Esophagus squamous epithelium (tissue), 5 donors: ENCODE data around the gene IL17RB. TPM values are rescaled to one million over a fixed set of nuclear protein-coding genes. Genes with fewer than 3 reads are reported as not detected.

Experiments
- DNase-seq: peaks from one replicate; lab custom pipeline; 2025; lab: John Stamatoyannopoulos, UW
- H3K27ac ChIP-seq, 4 donors: fragments of 200-600 bp; sonication (generic); one replicate each; pipeline ENCODE4 v1.5.1; 2016 to 2019; ENCODE audit warnings: mild to moderate bottlenecking in 1 of 4
- H3K27me3 ChIP-seq, 4 donors: fragments of 200-600 bp; sonication (generic); 1 replicate in 3 of 4; 2 replicates in 1 of 4; pipeline versions ENCODE4 v1.5.1 to v1.6.0; 2017 to 2021; ENCODE audit warnings: antibody characterized with exemption in 1 of 4
- H3K36me3 ChIP-seq, 3 donors: fragments of 200-600 bp; sonication (generic); one replicate each; pipeline ENCODE4 v1.5.1; 2016 to 2019
- H3K4me1 ChIP-seq, 3 donors: fragments of 200-600 bp; sonication (generic); one replicate each; pipeline ENCODE4 v1.5.1; 2017 to 2019
- H3K4me3 ChIP-seq, 4 donors: fragments of 200-600 bp; sonication (generic); 1 replicate in 3 of 4; 2 replicates in 1 of 4; pipeline ENCODE4 v1.5.1; 2016 to 2019; ENCODE audit warnings: mild to moderate bottlenecking in 2 of 4, moderate library complexity in 1 of 4
- H3K9me3 ChIP-seq, 3 donors: fragments of 200-600 bp; sonication (generic); one replicate each; pipeline ENCODE4 v1.5.1; 2016 to 2019
- POLR2A ChIP-seq, 4 donors: fragments of 450-650 bp; IDR thresholded peaks; one replicate each; pipeline ENCODE4 v1.6.1; 2017; ENCODE audit warnings: antibody characterized with exemption in 4 of 4, mild to moderate bottlenecking in 4 of 4, moderate library complexity in 3 of 4
- WGBS, 2 donors: methylation state at CpG; one replicate each; pipeline ENCODE4 v1.1.5; 2018; 5-methylcytosine and 5-hydroxymethylcytosine counted together
- intact Hi-C: fragments of 100-400 bp; cut with DNase I; formaldehyde crosslinking; loops from one replicate; pipeline ENCODE4 v1.15.0; 2022
- total RNA-seq, 4 donors: library from RNA; depleted of rRNA; stranded (reverse); fragments of >200 nt; gene quantifications; one replicate each; pipeline ENCODE4 v1.1.0, GENCODE V29; 2016
- TF ChIP-seq, protein P1 (sequence below), 6 experiments: fragments of 450-650 bp in 4 of 6; fragments of 200-600 bp in 2 of 6; sonication (generic) in 2 of 6; IDR thresholded peaks; one replicate each; pipeline ENCODE4 v1.5.1; 2016 to 2019; ENCODE audit warnings: antibody characterized with exemption in 6 of 6, mild to moderate bottlenecking in 4 of 6, moderate library complexity in 4 of 6
- donor health status: DM: yes; HTN: yes; CAD: no.

The IL17RB gene
- total RNA-seq, 4 donors from 2014 or later = 0.23 to 0.66 (median 0.52) TPM

DNA sequence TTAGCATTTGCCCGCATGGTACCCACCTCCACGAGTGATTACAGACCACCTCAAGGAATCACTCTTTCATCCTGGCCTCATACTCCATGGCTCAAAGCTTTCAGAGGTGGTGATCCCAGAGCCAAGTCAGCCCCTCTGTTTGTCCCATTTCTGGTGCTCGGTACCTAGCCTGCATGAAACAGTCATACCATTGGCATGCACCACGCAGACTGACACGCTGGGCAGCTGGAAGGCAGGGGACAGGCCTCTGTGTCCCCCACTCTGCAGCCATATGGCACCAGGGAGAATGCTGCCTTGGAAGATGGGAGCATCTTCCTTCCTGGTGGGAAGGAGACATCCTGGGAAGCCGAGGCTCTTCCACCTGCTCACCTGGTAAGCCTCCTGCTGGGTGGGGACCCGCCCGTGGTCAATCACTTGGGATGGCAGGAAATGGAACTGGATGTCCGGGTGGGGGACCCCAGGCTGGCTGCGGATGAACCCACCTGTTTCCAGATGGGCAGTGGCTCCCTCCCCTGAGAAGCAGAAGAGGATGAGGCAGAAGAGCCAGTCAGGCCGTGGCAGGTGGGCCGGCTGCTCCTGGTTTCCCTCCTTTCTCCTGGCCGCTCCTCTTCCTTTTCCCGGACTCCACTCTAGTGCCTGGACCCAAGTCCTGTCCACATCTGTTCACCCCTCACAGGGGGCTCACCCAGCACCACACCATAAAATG, 27.1 kb upstream of the IL17RB start:
- Histone ChIP-seq H3K4me1 (peaks cover 0 to 3% (median 0%) of the 10 kb centered on the region in 3 donors), H3K36me3 (no peaks in the 10 kb centered on the region), H3K27me3 (peaks cover 0 to 24% (median 0%) of the 10 kb centered on the region in 4 donors), H3K9me3 (no peaks in the 10 kb centered on the region), H3K27ac (no peak overlapping the region), H3K4me3 (no peak overlapping the region)
- 89 to 100% methylated on average over 2 to 9 of the region's 14 CpGs for WGBS, 2 donors
- intact Hi-C loops = no loop called here
- TF ChIP-seq POLR2A (IDR thresholded peaks at IDR 0.05) = no peak
- TF ChIP-seq, protein P1, sequence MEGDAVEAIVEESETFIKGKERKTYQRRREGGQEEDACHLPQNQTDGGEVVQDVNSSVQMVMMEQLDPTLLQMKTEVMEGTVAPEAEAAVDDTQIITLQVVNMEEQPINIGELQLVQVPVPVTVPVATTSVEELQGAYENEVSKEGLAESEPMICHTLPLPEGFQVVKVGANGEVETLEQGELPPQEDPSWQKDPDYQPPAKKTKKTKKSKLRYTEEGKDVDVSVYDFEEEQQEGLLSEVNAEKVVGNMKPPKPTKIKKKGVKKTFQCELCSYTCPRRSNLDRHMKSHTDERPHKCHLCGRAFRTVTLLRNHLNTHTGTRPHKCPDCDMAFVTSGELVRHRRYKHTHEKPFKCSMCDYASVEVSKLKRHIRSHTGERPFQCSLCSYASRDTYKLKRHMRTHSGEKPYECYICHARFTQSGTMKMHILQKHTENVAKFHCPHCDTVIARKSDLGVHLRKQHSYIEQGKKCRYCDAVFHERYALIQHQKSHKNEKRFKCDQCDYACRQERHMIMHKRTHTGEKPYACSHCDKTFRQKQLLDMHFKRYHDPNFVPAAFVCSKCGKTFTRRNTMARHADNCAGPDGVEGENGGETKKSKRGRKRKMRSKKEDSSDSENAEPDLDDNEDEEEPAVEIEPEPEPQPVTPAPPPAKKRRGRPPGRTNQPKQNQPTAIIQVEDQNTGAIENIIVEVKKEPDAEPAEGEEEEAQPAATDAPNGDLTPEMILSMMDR (IDR thresholded peaks at IDR 0.05) = no peak
- no peak for DNase-seq

- Histone ChIP-seq H3K36me3 (no peaks in the 10 kb centered on the region), H3K27me3 (peaks cover 0 to 28% (median 0%) of the 10 kb centered on the region in 4 donors), H3K4me3 (no peak overlapping the region), H3K9me3 (no peaks in the 10 kb centered on the region), H3K4me1 (peaks cover 0 to 3% (median 0%) of the 10 kb centered on the region in 3 donors), H3K27ac (no peak overlapping the region)
- no peak for TF ChIP-seq POLR2A (IDR thresholded peaks at IDR 0.05)
- TF ChIP-seq, protein P1 (IDR thresholded peaks at IDR 0.05) = no peak
- no peak for DNase-seq
- intact Hi-C loops = no loop called here
- WGBS, 2 donors = 79 to 82% methylated on average over 4 to 5 of the region's 5 CpGs
Measured at GRCh38 chr3:53820084-53820483, 26.3 kb upstream of the IL17RB start.

- no peak for DNase-seq
Measured at GRCh38 chr3:53820756-53821580, 25.4 kb upstream of the IL17RB start.

GRCh38 chr3:53821631-53822121, 24.7 kb upstream of the IL17RB start:
- H3K36me3 ChIP-seq = no peaks in the 10 kb centered on the region
- WGBS, 2 donors = 41 to 74% methylated on average over 2 to 3 of the region's 5 CpGs
- TF ChIP-seq, protein P1 (IDR thresholded peaks at IDR 0.05) = peak in 1 of 6 experiments; percentile 17
- no peak for TF ChIP-seq POLR2A (IDR thresholded peaks at IDR 0.05)
- intact Hi-C loops = no loop called here
- H3K27me3 ChIP-seq = peaks cover 0 to 28% (median 0%) of the 10 kb centered on the region in 4 donors
- peaks cover 0 to 3% (median 0%) of the 10 kb centered on the region in 3 donors for H3K4me1 ChIP-seq
- DNase-seq = no peak
- H3K9me3 ChIP-seq = no peaks in the 10 kb centered on the region
- H3K4me3 ChIP-seq = no peak overlapping the region
- H3K27ac ChIP-seq = no peak overlapping the region

More at GRCh38 chr3:53820756-53821580, 25.4 kb upstream of the IL17RB start:
- WGBS, 2 donors = 84 to 85% methylated on average over 6 to 12 of the region's 21 CpGs
- TF ChIP-seq, protein P1 (IDR thresholded peaks at IDR 0.05) = no peak
- no peak for TF ChIP-seq POLR2A (IDR thresholded peaks at IDR 0.05)
- Histone ChIP-seq H3K27ac (no peak overlapping the region), H3K4me3 (no peak overlapping the region), H3K27me3 (peaks cover 0 to 28% (median 0%) of the 10 kb centered on the region in 4 donors), H3K4me1 (peaks cover 0 to 3% (median 0%) of the 10 kb centered on the region in 3 donors), H3K36me3 (no peaks in the 10 kb centered on the region), H3K9me3 (no peaks in the 10 kb centered on the region)
- intact Hi-C loops = no loop called here
